H1 (cell line): ENCODE data around the gene PLAC1. TPM values are rescaled to one million over a fixed set of nuclear protein-coding genes. Genes with fewer than 3 reads are reported as not detected.

Experiments
- JUND ChIP-seq: IDR thresholded peaks from 2 replicates; pipeline ENCODE4 v1.6.1; 2011; ENCODE audit warnings: mild to moderate bottlenecking, improper control_type of control experiment, low read length
- MAFK ChIP-seq: IDR thresholded peaks from 2 replicates; pipeline ENCODE4 v1.6.1; 2012; ENCODE audit warnings: low read depth, mild to moderate bottlenecking, improper control_type of control experiment, low read length
- polyA plus RNA-seq, 7 experiments: library from polyadenylated mRNA; depleted of rRNA in 3 of 7; stranded (reverse) in 5 of 7; unstranded in 2 of 7; fragments of >200 nt in 5 of 7; fragments of 200-250 nt in 2 of 7; gene quantifications; 1 replicate in 5 of 7; 2 replicates in 1 of 7; 4 replicates in 1 of 7; pipeline versions ENCODE4 v1.2.1 to v1.2.3, GENCODE V29; 2011 to 2013; ENCODE audit warnings: missing spikeins in 2 of 7, mixed read lengths in 2 of 7
- total RNA-seq: library from RNA; stranded (reverse); fragmentation: NEBNext Ultra II Directional; extraction: Animal tissue kit (Norgen Biotek cat#: 25700); gene quantifications from 2 replicates; pipeline ENCODE4 v1.2.1, GENCODE V29; 2021

The PLAC1 gene
- total and polyA plus RNA-seq, 2 of the 8 experiments (the other 6 are each of a cell fraction or from before 2014, with no cell fraction given), result 1.8 TPM; not detected in 1

GRCh38 chrX:134551376-134552048 is 106.8 kb downstream of the PLAC1 start (continued):
- TF ChIP-seq MAFK, result peak; percentile 72
- no peak for TF ChIP-seq JUND
